Breast epithelium (tissue), 4 donors: ENCODE measurements around the gene ELMOD1. TPM values are rescaled to one million over a fixed set of nuclear protein-coding genes. Genes with fewer than 3 reads are reported as not detected.

ENCODE experiments used
- DNase-seq, 2 donors: peaks; one replicate each; pipeline ENCODE4 v3.0.0-alpha.2; 2019; ENCODE audit warnings: low spot score in 2 of 2
- H3K27ac ChIP-seq, 2 donors: fragments of 200-600 bp; sonication (generic) in 1 of 2; one replicate each; pipeline ENCODE4 v1.5.1; 2016 to 2019; ENCODE audit warnings: mild to moderate bottlenecking in 1 of 2
- H3K27me3 ChIP-seq, 2 donors: fragments of 200-600 bp; sonication (generic) in 1 of 2; one replicate each; pipeline versions ENCODE4 v1.5.1 to v1.6.0; 2017 to 2019; ENCODE audit warnings: control low read depth in 1 of 2, mild to moderate bottlenecking in 1 of 2
- H3K36me3 ChIP-seq: fragments of 200-600 bp; one replicate; pipeline ENCODE4 v1.5.1; 2019
- H3K4me1 ChIP-seq, 2 donors: fragments of 200-600 bp; sonication (generic); one replicate each; pipeline ENCODE4 v1.5.1; 2016 to 2019; ENCODE audit warnings: control low read depth in 1 of 2
- H3K4me3 ChIP-seq, 3 donors: fragments of 200-600 bp; sonication (generic); 1 replicate in 2 of 3; 2 replicates in 1 of 3; pipeline ENCODE4 v1.5.1; 2016 to 2019; ENCODE audit warnings: mild to moderate bottlenecking in 3 of 3, moderate library complexity in 2 of 3
- H3K9me3 ChIP-seq, 2 donors: fragments of 200-600 bp; sonication (generic) in 1 of 2; one replicate each; pipeline ENCODE4 v1.5.1; 2016 to 2019; ENCODE audit warnings: control low read depth in 1 of 2
- CTCF ChIP-seq, 3 donors: fragments of 450-650 bp; IDR thresholded peaks; one replicate each; pipeline ENCODE4 v1.5.1; 2016 to 2017; ENCODE audit warnings: antibody characterized with exemption in 3 of 3, mild to moderate bottlenecking in 3 of 3, moderate library complexity in 3 of 3
- POLR2A ChIP-seq: fragments of 450-650 bp; IDR thresholded peaks from one replicate; pipeline ENCODE4 v1.6.1; 2016; ENCODE audit warnings: antibody characterized with exemption, mild to moderate bottlenecking, moderate library complexity
- POLR2AphosphoS5 ChIP-seq, 3 donors: sonication (generic); formaldehyde crosslinking; IDR thresholded peaks; one replicate each; pipeline ENCODE4 v1.6.1; 2017; ENCODE audit warnings: antibody characterized with exemption in 3 of 3
- intact Hi-C: fragments of 100-400 bp; cut with DNase I; formaldehyde crosslinking; loops from one replicate; pipeline ENCODE4 v1.15.1; 2023; ENCODE audit warnings: low total_unique reads
- total RNA-seq, 3 donors: library from RNA; depleted of rRNA; stranded (reverse); fragments of >200 nt; gene quantifications; one replicate each; pipeline ENCODE4 v1.1.0, GENCODE V29; 2016

The ELMOD1 gene
- total RNA-seq, 3 donors from 2014 or later, result not detected

GRCh38 chr11:107707215-107707671 lies 116.3 kb downstream of the ELMOD1 start:
- H3K27ac ChIP-seq, result no peak overlapping the region
- no peaks in the 10 kb centered on the region for H3K4me1 ChIP-seq
- intact Hi-C loops, result no loop called here

GRCh38 chr11:107707807-107708206 lies 116.9 kb downstream of the ELMOD1 start:
- H3K27me3 ChIP-seq, result no peaks in the 10 kb centered on the region
- TF ChIP-seq CTCF (IDR thresholded peaks at IDR 0.05) (no peak), POLR2A (no peak), POLR2AphosphoS5 (IDR thresholded peaks at IDR 0.05) (no peak)
- intact Hi-C loops, result no loop called here
- H3K36me3 ChIP-seq, result no peaks in the 10 kb centered on the region
- no peaks in the 10 kb centered on the region for H3K4me1 ChIP-seq
- no peak for DNase-seq
- no peak overlapping the region for H3K27ac ChIP-seq
- no peaks in the 10 kb centered on the region for H3K9me3 ChIP-seq
- H3K4me3 ChIP-seq, result no peak overlapping the region

More at GRCh38 chr11:107707215-107707671, 116.3 kb downstream of the ELMOD1 start:
- H3K36me3 ChIP-seq, result no peaks in the 10 kb centered on the region
- H3K9me3 ChIP-seq, result no peaks in the 10 kb centered on the region
- TF ChIP-seq POLR2A (no peak), POLR2AphosphoS5 (IDR thresholded peaks at IDR 0.05) (no peak), CTCF (IDR thresholded peaks at IDR 0.05) (no peak)
- DNase-seq, result no peak
- no peak overlapping the region for H3K4me3 ChIP-seq
- no peaks in the 10 kb centered on the region for H3K27me3 ChIP-seq

GRCh38 chr11:107708792-107709191 lies 117.8 kb downstream of the ELMOD1 start:
- intact Hi-C loops, result no loop called here
- Histone ChIP-seq H3K36me3 (no peaks in the 10 kb centered on the region), H3K4me1 (no peaks in the 10 kb centered on the region), H3K27ac (no peak overlapping the region), H3K9me3 (no peaks in the 10 kb centered on the region), H3K27me3 (no peaks in the 10 kb centered on the region), H3K4me3 (no peak overlapping the region)
- DNase-seq, result no peak
- TF ChIP-seq POLR2A (no peak), POLR2AphosphoS5 (IDR thresholded peaks at IDR 0.05) (no peak), CTCF (IDR thresholded peaks at IDR 0.05) (no peak)

GRCh38 chr11:107710301-107710700 lies 119.4 kb downstream of the ELMOD1 start:
- Histone ChIP-seq H3K36me3 (no peaks in the 10 kb centered on the region), H3K9me3 (no peaks in the 10 kb centered on the region), H3K4me1 (no peaks in the 10 kb centered on the region), H3K4me3 (no peak overlapping the region), H3K27me3 (no peaks in the 10 kb centered on the region), H3K27ac (no peak overlapping the region)
- intact Hi-C loops, result no loop called here
- no peak for TF ChIP-seq POLR2A
- no peak for TF ChIP-seq CTCF (IDR thresholded peaks at IDR 0.05)
- TF ChIP-seq POLR2AphosphoS5 (IDR thresholded peaks at IDR 0.05), result no peak
- DNase-seq, result no peak

- Histone ChIP-seq H3K4me3 (no peak within 1 kb of the TSS), H3K27ac (no peak within 1 kb of the TSS), H3K9me3 (no peaks in the 10 kb centered on the region), H3K36me3 (no peaks in the 10 kb centered on the region), H3K4me1 (no peaks in the 10 kb centered on the region), H3K27me3 (no peaks in the 10 kb centered on the region)
- TF ChIP-seq POLR2A (no peak), CTCF (IDR thresholded peaks at IDR 0.05) (no peak), POLR2AphosphoS5 (IDR thresholded peaks at IDR 0.05) (no peak)
- no peak for DNase-seq
- intact Hi-C loops, result no loop called here
These were observed 121.2 kb downstream of the ELMOD1 start, which contains the start of gene SLN for GRCh38 chr11:107711861-107712755. Gene SLN (minus strand): TSS chr11:107712056.
